Measurements from ENCODE around the gene NCAPH2.

The NCAPH2 gene

DNA sequence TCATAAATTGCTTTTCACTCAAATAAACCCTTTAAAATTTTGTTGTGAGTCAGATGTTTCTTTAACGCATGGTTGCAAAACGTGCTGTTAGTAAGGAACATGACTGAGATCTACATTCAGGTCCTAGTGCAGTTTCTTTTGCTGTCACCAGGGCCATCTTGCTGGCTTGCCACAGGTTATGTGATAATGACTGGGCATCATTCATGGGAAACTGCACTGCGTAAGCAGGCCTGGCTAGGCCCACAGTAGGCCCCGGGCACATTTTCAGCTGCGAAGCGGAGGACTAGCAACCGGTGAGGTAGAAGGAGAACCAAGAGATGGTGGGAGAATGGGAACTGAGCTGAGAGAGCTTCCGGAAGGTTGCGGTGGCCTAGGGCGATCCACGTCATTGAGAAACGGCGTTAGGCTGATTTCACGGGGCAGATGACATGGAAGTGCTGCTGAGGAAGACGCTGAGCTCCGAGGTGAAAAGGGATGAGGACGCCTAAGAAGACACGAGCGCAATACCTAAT lies 34.4 kb downstream of the NCAPH2 start:
- H3K27ac ChIP-seq, result no peak overlapping the region
- no peak for TF ChIP-seq ZFX (IDR thresholded peaks at IDR 0.05; ENCODE audit: borderline replicate concordance)
- TF ChIP-seq, protein P1, sequence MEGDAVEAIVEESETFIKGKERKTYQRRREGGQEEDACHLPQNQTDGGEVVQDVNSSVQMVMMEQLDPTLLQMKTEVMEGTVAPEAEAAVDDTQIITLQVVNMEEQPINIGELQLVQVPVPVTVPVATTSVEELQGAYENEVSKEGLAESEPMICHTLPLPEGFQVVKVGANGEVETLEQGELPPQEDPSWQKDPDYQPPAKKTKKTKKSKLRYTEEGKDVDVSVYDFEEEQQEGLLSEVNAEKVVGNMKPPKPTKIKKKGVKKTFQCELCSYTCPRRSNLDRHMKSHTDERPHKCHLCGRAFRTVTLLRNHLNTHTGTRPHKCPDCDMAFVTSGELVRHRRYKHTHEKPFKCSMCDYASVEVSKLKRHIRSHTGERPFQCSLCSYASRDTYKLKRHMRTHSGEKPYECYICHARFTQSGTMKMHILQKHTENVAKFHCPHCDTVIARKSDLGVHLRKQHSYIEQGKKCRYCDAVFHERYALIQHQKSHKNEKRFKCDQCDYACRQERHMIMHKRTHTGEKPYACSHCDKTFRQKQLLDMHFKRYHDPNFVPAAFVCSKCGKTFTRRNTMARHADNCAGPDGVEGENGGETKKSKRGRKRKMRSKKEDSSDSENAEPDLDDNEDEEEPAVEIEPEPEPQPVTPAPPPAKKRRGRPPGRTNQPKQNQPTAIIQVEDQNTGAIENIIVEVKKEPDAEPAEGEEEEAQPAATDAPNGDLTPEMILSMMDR (IDR thresholded peaks at IDR 0.05), result no peak

DNA sequence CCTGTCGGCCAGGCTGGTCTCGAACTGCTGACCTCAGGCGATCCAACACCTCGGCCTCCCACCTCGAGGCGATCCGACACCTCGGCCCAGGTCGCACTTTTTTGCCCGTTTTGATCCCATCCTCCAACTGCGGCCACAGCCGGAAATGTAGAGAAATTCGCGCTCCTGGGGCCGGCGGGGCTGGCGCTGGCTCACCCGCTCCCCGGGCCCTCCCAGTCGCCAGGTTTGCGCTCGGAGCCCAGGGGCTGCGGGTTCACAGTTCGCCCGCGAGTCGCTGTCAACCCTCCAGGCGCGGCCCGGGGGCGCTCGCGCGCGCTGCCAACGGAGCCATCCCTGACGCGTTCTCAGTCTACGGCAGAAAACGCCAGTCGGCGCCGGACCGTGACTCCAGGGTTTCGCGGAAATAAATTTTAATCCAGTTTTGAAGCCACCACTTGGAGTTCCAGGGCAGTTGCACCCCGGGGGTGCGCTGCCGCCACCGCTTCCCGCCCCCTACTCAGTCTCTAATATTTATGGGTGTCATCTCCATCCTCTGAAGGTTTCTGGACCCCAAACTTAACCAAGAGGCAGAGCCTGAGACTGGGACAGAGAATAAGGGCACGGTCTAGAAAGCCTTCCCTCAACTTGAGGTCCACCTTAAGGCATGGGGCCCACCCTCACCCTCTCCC lies 36.2 kb downstream of the NCAPH2 start:
- no peak overlapping the region for H3K27ac ChIP-seq
- TF ChIP-seq, protein P1 (IDR thresholded peaks at IDR 0.05), result peak; percentile 90
- no peak for TF ChIP-seq ZFX (IDR thresholded peaks at IDR 0.05; ENCODE audit: borderline replicate concordance)

DNA sequence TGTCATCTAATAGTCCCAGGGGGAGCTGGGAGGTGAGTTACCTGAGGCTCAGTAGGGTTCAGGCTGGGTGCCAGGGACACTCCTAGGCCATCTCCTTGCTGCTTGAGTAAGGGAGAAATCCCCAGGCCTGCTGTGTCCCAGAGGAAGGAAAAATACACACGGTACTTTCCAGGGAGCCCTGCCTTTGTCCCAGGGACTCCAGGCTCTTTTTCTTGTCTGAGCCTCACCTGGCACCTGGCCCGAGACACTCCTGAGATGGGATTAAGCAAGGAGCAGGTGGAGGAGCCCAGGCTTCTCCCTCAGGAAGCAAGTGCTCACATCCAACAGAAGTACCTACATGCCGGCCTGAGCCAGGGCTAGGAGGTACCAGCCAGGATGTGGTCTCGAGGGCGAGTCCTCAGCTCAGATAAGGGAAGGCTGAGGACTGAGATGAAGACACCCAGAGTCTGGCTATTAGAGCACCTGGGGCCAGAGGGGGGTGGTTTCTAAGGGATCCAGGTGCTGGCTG lies 36.8 kb downstream of the NCAPH2 start:
- H3K27ac ChIP-seq, result no peak overlapping the region
- TF ChIP-seq, protein P1 (IDR thresholded peaks at IDR 0.05), result no peak
- no peak for TF ChIP-seq ZFX (IDR thresholded peaks at IDR 0.05; ENCODE audit: borderline replicate concordance)

DNA sequence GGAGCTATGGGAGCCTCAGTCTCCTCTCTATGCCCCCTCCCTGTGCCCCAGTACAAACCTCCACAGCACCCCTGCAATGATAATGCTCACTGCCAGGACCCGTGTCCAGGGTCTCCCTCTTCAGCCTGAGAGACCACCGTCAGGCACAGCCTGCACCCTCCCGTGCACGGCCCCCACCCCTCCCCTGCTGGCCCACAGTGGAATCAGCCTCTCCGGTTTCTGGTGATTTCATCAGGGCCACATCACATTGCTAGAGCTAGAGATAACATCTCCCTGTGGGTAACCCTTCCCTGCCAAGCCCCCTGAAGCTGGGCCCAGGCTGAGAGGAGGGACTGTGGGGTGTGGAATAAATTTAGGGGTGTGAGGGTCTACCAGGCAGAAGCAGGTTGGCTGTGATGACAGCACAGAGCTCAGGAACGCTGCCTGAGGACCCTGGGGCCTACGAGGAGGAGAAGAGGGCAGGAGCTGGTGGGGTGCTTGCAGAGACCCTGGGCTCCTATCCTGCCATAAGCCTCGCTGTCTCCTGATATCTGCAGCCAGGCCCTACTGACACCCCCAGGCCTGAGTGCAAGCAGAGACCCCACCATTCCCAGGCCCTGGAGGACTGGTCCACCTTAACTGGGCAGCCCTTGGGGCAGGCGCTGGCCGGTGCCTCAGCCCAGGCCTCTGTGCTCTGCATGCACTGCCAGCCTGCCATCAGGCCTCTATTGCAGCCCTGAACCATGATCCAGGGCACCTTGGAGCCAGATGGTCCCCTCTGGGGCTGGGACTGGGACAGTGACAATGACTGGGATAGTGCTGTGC lies 37.7 kb downstream of the NCAPH2 start, which contains the start of gene KLHDC7B:
Gene KLHDC7B (plus strand): TSS at position 378 of the 804 bp plus-strand sequence. CDS start 345 bp downstream, at position 723.
- H3K27ac ChIP-seq, result no peak within 1 kb of the TSS
- no peak for TF ChIP-seq ZFX (IDR thresholded peaks at IDR 0.05; ENCODE audit: borderline replicate concordance)
- TF ChIP-seq, protein P1 (IDR thresholded peaks at IDR 0.05), result no peak

DNA sequence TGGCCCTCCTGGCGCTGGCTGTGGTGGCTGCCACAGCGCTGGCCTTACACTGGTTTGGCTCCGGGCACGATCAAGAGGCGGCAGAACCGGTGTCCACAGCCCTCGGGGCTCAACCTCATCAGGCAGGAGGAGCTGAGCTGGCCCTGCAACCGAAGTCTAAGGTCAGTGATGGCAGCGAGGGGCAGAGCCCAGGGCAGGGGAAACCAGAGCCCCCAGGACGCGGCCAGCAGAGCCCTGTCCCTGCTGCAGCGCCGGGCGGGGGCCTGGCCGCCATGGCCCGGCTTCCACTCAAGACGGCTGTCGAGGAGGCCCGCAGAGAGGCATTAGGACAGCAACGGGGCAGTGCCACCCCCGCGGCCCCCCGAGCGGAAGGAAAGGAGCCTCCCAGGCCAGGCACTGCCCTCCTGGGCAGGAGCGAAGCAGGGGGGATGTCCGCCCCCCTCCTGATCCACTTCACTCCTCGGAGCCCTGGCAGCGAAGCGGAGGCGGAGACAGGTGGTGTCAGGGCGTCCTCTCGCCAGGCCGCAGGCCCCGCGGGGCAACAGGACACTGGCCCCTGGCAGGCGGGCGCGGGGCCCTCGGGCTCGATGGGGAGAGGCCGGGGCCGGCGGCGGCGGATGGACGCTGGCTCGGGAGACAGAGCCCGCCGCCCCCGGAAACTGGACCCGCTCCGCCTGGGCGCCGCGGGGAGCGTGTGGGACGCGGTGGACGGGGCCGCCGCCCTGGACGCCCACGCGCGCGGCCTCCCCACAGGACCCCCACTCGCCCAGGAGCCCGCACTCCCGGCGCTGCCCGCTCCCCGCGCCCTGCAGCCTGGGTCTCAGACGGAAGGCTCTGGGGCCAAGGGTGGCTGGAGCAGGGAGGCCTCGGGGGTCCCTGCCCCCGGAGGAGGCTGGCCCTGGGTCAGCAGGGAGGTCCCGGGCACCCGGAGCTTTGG lies 38.6 kb downstream of the NCAPH2 start:
- TF ChIP-seq, protein P1 (IDR thresholded peaks at IDR 0.05), result no peak
- no peak for TF ChIP-seq ZFX (IDR thresholded peaks at IDR 0.05; ENCODE audit: borderline replicate concordance)
- H3K27ac ChIP-seq, result no peak overlapping the region

DNA sequence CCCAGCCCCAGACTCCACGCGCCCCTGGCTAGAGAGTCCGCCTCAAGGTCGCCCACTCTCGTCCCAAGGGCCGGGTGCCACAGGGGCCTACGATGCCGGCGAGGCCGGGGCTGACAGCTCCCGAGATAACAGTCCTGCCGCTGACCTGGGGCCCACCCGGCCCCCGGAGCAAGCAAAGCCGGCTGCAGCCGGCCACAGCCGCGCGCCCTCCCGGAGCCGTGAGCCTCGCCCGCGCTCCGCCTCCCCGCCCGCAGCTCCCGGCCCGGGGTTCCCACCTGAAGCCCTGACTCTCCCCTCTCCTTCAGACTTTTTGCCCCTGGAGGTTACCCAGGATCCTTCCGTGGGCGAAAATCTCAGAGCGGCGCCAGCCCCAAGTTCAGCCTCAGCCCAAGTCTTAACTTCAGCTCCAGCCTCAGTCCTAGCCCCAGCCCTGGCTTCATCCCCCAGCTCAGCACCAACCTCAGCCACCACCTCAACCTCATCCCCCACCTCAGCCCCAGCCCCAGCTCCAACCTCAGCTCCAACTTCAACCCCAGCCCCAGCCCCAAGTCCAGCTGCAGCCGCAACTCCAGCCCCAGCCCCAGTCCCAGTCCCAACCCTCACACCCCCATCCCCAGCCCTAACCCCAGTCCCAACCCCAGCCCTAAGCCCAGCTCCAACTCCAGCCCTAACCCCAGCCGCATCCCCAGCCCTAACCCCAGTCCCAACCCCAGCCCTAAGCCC lies 39.4 kb downstream of the NCAPH2 start:
- TF ChIP-seq ZFX (IDR thresholded peaks at IDR 0.05; ENCODE audit: borderline replicate concordance), result no peak
- TF ChIP-seq, protein P1 (IDR thresholded peaks at IDR 0.05), result no peak
- H3K27ac ChIP-seq, result no peak overlapping the region
